HG03159 (cell line): ENCODE data around the gene AHRR.
A peak's percentile ranks its signal among the peaks of the same experiment; 100 is the strongest.

ENCODE experiments used
- ATAC-seq: cut with Tn5 transposase; IDR thresholded peaks from one replicate; pipeline ENCODE4 v1.9.1; 2021; ENCODE audit warnings: mild to moderate bottlenecking, moderate library complexity; ENCODE audit not compliant: unreplicated experiment

The AHRR gene

GRCh38 chr5:438481-438981 is 117.0 kb downstream of the AHRR start:
- ATAC-seq, result no peak

GRCh38 chr5:439181-439580 is 117.7 kb downstream of the AHRR start:
- no peak for ATAC-seq

- ATAC-seq, result no peak
These were observed 118.1 kb downstream of the AHRR start for GRCh38 chr5:439636-440035.

- ATAC-seq, result no peak
These were observed 119.1 kb downstream of the AHRR start for GRCh38 chr5:440401-441201.

- ATAC-seq, result no peak
These were observed 120.5 kb downstream of the AHRR start for GRCh38 chr5:441996-442334.

GRCh38 chr5:442335-443238 is 121.1 kb downstream of the AHRR start, which contains the start of gene EXOC3:
Gene EXOC3, plus strand, starts transcription at chr5:443176. Its CDS starts 3,030 bp downstream, at chr5:446206.
- peak; percentile 85 for ATAC-seq

- ATAC-seq, result peak; percentile 5
These were observed 122.0 kb downstream of the AHRR start for GRCh38 chr5:443239-444151.

GRCh38 chr5:444226-444625 is 122.7 kb downstream of the AHRR start:
- no peak for ATAC-seq

- ATAC-seq, result no peak
These were observed 124.1 kb downstream of the AHRR start for GRCh38 chr5:445591-445990.

- no peak for ATAC-seq
These were observed 124.8 kb downstream of the AHRR start for GRCh38 chr5:446066-446882.

- no peak for ATAC-seq
These were observed 125.4 kb downstream of the AHRR start for GRCh38 chr5:446883-447263.

- ATAC-seq, result no peak
These were observed 126.0 kb downstream of the AHRR start for GRCh38 chr5:447501-447900.

- ATAC-seq, result no peak
These were observed 126.7 kb downstream of the AHRR start for GRCh38 chr5:448061-448765.

- ATAC-seq, result no peak
These were observed 127.2 kb downstream of the AHRR start for GRCh38 chr5:448766-449090.

GRCh38 chr5:449151-449550 is 127.6 kb downstream of the AHRR start:
- no peak for ATAC-seq

- ATAC-seq, result no peak
These were observed 130.3 kb downstream of the AHRR start for GRCh38 chr5:451587-452458.

GRCh38 chr5:452978-453710 is 131.6 kb downstream of the AHRR start:
- ATAC-seq, result no peak
